Retinal pigment epithelial cell (primary cell): ENCODE data around the gene POLD3.

Experiments
- DNase-seq: peaks from one replicate; pipeline ENCODE4 v3.0.0-alpha.2; 2010; ENCODE audit warnings: low read depth
- H3K4me3 ChIP-seq: 2 replicates; pipeline ENCODE4 v1.5.1; 2011; ENCODE audit warnings: mild to moderate bottlenecking, low read length, control low read depth, moderate library complexity
- TF ChIP-seq, protein P1 (sequence below): conservative IDR thresholded peaks from 2 replicates; pipeline ENCODE4 v1.5.1; 2011; ENCODE audit warnings: low read depth, low read length, control low read depth, inconsistent platforms

Gene POLD3

DNA sequence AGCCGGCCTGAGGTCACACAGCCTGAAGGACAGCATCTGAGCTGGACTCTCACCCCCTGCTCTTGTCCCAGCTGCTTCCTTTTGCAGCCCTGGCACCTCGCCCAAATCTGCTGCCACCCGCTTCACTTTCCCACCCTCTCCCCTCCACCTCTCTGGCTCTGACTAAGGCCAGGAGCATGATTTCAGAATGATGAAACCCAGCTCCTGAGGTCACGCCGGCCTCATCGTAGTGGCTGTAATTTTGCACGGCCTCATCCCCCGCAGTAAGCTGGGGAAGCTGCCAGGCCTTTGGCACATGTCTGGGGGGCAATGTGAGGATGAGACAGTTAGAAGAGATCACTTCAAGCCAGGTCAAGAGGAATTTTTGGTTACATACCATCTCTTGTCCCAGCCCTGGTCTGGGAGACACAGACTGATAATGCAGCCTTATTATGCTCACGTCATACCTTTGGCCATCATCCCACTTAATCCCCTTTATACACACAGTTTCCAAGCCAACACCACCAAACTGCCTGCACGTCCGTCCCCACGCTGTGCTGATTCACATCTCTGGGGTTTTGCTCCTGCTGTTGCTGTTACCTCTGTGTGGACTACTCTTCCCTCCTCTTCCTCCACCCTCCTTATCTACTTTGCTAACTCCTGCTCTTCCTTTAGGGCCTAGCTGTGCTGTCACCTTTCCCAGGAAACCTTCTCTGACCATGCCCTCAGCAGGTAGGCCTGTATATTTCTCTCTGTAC lies 80.7 kb downstream of the POLD3 start:
- no peak overlapping the region for H3K4me3 ChIP-seq
- DNase-seq, result peak; percentile 98
- TF ChIP-seq, protein P1, sequence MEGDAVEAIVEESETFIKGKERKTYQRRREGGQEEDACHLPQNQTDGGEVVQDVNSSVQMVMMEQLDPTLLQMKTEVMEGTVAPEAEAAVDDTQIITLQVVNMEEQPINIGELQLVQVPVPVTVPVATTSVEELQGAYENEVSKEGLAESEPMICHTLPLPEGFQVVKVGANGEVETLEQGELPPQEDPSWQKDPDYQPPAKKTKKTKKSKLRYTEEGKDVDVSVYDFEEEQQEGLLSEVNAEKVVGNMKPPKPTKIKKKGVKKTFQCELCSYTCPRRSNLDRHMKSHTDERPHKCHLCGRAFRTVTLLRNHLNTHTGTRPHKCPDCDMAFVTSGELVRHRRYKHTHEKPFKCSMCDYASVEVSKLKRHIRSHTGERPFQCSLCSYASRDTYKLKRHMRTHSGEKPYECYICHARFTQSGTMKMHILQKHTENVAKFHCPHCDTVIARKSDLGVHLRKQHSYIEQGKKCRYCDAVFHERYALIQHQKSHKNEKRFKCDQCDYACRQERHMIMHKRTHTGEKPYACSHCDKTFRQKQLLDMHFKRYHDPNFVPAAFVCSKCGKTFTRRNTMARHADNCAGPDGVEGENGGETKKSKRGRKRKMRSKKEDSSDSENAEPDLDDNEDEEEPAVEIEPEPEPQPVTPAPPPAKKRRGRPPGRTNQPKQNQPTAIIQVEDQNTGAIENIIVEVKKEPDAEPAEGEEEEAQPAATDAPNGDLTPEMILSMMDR, result no peak

- TF ChIP-seq, protein P1, result no peak
- peak; percentile 52 for DNase-seq
- H3K4me3 ChIP-seq, result no peak overlapping the region
These were observed 81.4 kb downstream of the POLD3 start for GRCh38 chr11:74673693-74674360.

DNA sequence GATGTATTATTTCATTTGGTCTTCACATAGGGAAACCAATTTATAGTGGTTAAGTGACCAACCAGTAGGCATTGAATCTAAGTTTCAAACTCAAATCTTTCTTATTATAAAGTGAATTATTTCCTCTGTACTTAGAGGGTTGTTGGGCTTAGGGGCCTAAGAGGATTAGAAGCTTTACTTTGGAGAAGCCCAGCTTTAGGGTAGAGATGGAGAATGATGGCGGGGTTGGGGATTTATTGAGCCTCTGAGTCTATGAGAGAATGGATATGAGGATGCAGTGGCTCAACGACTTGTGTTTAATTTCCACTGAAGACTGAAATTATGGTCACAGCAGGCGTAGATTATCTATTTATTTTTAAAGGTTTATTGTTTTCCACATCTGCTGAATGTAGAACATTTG lies 83.4 kb downstream of the POLD3 start:
- DNase-seq, result peak; percentile 75
- TF ChIP-seq, protein P1, result no peak
- no peak overlapping the region for H3K4me3 ChIP-seq

GRCh38 chr11:74676596-74676995 lies 84.2 kb downstream of the POLD3 start:
- H3K4me3 ChIP-seq, result no peak overlapping the region
- TF ChIP-seq, protein P1, result no peak
- DNase-seq, result no peak

- DNase-seq, result no peak
- H3K4me3 ChIP-seq, result no peak overlapping the region
- TF ChIP-seq, protein P1, result no peak
These were observed 84.7 kb downstream of the POLD3 start for GRCh38 chr11:74677131-74677530.

- H3K4me3 ChIP-seq, result no peak overlapping the region
- DNase-seq, result no peak
- TF ChIP-seq, protein P1, result no peak
These were observed 85.7 kb downstream of the POLD3 start for GRCh38 chr11:74678041-74678440.
